Measurements from ENCODE around the gene MVP.

DNA sequence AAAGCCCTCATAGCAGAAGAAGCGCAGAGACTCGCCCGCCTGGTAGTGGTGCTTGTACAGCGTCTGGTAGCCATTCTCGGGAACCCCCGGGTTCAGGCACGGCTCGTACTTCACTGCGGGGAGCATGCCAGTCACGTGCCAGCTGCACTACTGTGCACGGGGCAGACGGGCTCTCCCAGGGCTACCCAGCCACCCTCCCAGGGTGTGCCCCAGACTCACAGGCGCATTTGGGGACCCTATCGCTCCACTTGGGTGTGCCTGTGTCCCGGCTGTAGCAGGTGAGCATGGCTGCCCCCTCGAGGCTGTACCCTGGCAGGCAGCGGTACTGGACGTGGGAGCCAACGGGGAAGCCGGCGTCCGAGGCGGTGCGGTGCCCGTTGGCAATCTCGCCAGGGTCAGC lies 53.1 kb downstream of the MVP start:
- TF ChIP-seq, protein P1, sequence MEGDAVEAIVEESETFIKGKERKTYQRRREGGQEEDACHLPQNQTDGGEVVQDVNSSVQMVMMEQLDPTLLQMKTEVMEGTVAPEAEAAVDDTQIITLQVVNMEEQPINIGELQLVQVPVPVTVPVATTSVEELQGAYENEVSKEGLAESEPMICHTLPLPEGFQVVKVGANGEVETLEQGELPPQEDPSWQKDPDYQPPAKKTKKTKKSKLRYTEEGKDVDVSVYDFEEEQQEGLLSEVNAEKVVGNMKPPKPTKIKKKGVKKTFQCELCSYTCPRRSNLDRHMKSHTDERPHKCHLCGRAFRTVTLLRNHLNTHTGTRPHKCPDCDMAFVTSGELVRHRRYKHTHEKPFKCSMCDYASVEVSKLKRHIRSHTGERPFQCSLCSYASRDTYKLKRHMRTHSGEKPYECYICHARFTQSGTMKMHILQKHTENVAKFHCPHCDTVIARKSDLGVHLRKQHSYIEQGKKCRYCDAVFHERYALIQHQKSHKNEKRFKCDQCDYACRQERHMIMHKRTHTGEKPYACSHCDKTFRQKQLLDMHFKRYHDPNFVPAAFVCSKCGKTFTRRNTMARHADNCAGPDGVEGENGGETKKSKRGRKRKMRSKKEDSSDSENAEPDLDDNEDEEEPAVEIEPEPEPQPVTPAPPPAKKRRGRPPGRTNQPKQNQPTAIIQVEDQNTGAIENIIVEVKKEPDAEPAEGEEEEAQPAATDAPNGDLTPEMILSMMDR (IDR thresholded peaks at IDR 0.05), result no peak
- no peak for TF ChIP-seq EZH2 (IDR thresholded peaks at IDR 0.05; ENCODE audit: borderline replicate concordance, insufficient read depth, low read depth, low read length, poor library complexity, severe bottlenecking)

Data from B cell (primary cell).